Muscle of arm (tissue), 14 donors: ENCODE data around the gene GFI1B. TPM values are rescaled to one million over a fixed set of nuclear protein-coding genes. Genes with fewer than 3 reads are reported as not detected.

Experiments
- DNase-seq: peaks from one replicate; pipeline ENCODE4 v3.0.0-alpha.2; 2013
- long read RNA-seq, 11 donors: transcript quantifications; one replicate each; lab custom pipeline, GENCODE V29; 2026
- polyA plus RNA-seq, 12 donors: library from polyadenylated mRNA; unstranded; fragments of 120-200 nt; gene quantifications; one replicate each; pipeline ENCODE4 v1.2.1, GENCODE V29; 2013; ENCODE audit not compliant: insufficient read length in 12 of 12

The GFI1B gene
- polyA plus RNA-seq: under 1 TPM in 10 of 12 donors, not detected in 2; 0.36 to 0.90 (median 0.50) TPM
- long read RNA-seq, donor 1: 0 reads
- long read RNA-seq, donor 2: 0 reads
- long read RNA-seq, donor 3: 0 reads
- long read RNA-seq, donor 4: 0 reads
- long read RNA-seq, donor 5: 0 reads
- long read RNA-seq, donor 6: 0 reads
- long read RNA-seq, donor 7: 0 reads
- long read RNA-seq, donor 8: 0 reads
- long read RNA-seq, donor 9: 0 reads
- long read RNA-seq, donor 10: 0 reads
- long read RNA-seq, donor 11: 0 reads

GRCh38 chr9:132978451-132979131, at the start of gene GFI1B:
GFI1B (plus strand) TSS chr9:132978694; CDS start chr9:132986679, 7,985 bp downstream.
- DNase-seq: no peak

- DNase-seq: no peak
These were observed 47.2 kb upstream of the GFI1B start for GRCh38 chr9:132931178-132931735.

GRCh38 chr9:132935026-132935425, 43.5 kb upstream of the GFI1B start:
- DNase-seq: no peak

- no peak for DNase-seq
These were observed 41.0 kb upstream of the GFI1B start for GRCh38 chr9:132937463-132937901.

- DNase-seq: no peak
These were observed 39.3 kb upstream of the GFI1B start for GRCh38 chr9:132939169-132939568.

GRCh38 chr9:132942541-132943182, 35.8 kb upstream of the GFI1B start:
- DNase-seq: no peak

GRCh38 chr9:132943651-132944293, 34.7 kb upstream of the GFI1B start:
- DNase-seq: no peak

- DNase-seq: peak; percentile 94
These were observed 34.0 kb upstream of the GFI1B start, which contains the start of gene TSC1 for GRCh38 chr9:132944294-132945185. TSC1 (minus strand) TSS chr9:132944616; CDS start chr9:132928872, 15,744 bp downstream.

- DNase-seq: no peak
These were observed 33.0 kb upstream of the GFI1B start for GRCh38 chr9:132945186-132946130.

GRCh38 chr9:132946211-132946610, 32.3 kb upstream of the GFI1B start:
- no peak for DNase-seq

GRCh38 chr9:132946631-132947295, 31.7 kb upstream of the GFI1B start:
- DNase-seq: no peak

GRCh38 chr9:132947756-132948155, 30.7 kb upstream of the GFI1B start:
- DNase-seq: no peak

- no peak for DNase-seq
These were observed 29.9 kb upstream of the GFI1B start for GRCh38 chr9:132948482-132949050.

GRCh38 chr9:132949709-132950108, 28.8 kb upstream of the GFI1B start:
- DNase-seq: no peak

GRCh38 chr9:132955123-132955522, 23.4 kb upstream of the GFI1B start:
- DNase-seq: no peak

- DNase-seq: no peak
These were observed 22.7 kb upstream of the GFI1B start for GRCh38 chr9:132955768-132956167.

- DNase-seq: no peak
These were observed 20.7 kb upstream of the GFI1B start for GRCh38 chr9:132957805-132958204.

- no peak for DNase-seq
These were observed 17.5 kb upstream of the GFI1B start for GRCh38 chr9:132961002-132961401.

GRCh38 chr9:132965478-132965877, 13.0 kb upstream of the GFI1B start:
- no peak for DNase-seq
